Epithelial cell of esophagus (primary cell): ENCODE data around the gene GCC2.

Experiments
- DNase-seq: peaks from one replicate; pipeline ENCODE4 v3.0.0; 2010; ENCODE audit warnings: low read depth
- H3K4me3 ChIP-seq: 2 replicates; pipeline ENCODE4 v1.5.1; 2011; ENCODE audit warnings: mild to moderate bottlenecking, low read length, control low read depth
- TF ChIP-seq, protein P1 (sequence below): IDR thresholded peaks from 2 replicates; pipeline ENCODE4 v1.5.1; 2011; ENCODE audit warnings: low read depth, mild to moderate bottlenecking, low read length, control low read depth, inconsistent platforms; ENCODE audit not compliant: insufficient read depth; ENCODE audit errors: missing control alignments

Gene GCC2

DNA sequence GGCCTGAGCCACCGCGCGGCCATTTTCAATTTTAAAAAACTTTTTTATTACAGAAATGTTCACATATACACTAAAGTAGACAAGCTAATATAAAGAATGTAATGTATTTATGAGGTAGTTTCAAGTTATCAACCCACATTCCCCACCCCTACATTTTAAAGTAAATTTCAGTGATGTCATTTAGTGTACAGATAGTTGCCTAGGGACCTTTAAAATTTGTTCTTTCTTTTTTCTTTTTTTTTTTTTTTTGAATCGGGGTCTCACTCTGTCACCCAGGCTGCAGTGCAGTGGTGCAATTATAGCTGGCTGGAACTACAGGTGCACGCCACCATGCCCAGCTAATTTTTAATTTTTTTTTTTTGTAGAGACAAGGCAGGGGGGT is 82.7 kb downstream of the GCC2 start:
- DNase-seq: no peak
- TF ChIP-seq, protein P1, sequence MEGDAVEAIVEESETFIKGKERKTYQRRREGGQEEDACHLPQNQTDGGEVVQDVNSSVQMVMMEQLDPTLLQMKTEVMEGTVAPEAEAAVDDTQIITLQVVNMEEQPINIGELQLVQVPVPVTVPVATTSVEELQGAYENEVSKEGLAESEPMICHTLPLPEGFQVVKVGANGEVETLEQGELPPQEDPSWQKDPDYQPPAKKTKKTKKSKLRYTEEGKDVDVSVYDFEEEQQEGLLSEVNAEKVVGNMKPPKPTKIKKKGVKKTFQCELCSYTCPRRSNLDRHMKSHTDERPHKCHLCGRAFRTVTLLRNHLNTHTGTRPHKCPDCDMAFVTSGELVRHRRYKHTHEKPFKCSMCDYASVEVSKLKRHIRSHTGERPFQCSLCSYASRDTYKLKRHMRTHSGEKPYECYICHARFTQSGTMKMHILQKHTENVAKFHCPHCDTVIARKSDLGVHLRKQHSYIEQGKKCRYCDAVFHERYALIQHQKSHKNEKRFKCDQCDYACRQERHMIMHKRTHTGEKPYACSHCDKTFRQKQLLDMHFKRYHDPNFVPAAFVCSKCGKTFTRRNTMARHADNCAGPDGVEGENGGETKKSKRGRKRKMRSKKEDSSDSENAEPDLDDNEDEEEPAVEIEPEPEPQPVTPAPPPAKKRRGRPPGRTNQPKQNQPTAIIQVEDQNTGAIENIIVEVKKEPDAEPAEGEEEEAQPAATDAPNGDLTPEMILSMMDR: no peak
- H3K4me3 ChIP-seq: no peak overlapping the region

DNA sequence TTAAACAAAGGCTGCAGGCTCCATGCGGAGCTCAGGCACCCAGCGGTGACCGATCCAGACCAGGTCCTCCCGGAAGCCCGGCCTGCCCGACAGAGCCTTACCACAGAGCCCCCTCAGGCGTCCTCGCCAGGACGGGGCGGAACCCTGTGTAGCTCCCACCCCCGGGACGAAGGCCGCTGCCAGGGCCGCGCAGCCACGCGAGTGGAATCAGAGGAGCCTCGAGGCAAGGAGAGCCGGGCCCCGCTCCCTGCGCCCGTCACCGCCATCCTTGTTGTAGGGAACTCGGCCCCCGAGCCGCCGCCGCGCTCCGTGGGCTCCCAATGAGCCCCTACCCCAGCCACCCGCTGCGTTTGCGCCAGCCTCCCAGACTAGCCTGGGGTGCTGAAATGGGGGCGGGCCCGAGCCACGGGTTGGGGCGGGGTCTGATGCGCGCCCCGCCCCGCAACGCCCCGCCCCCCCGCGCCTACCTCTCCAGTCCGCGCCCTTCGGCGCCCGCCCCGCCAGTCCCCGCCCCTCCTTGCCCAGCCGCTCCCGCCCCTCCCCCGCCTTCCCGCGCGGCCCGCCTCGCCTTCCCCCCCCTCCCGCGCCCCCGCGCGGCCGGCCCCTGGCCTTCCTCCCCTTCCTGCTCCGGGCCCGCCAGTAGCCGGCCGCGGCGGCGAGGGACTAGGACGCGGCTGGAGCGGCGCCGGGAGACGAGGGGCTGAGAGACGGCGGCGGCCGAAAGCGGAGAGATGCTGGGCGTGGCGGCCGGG is 85.0 kb downstream of the GCC2 start, which contains the start of gene LIMS1:
Gene LIMS1 (plus strand): TSS at position 639 of the 752 bp plus-strand sequence. CDS start 93 bp downstream, at position 732.
- peak within 1 kb of the TSS; percentile 81 for H3K4me3 ChIP-seq
- TF ChIP-seq, protein P1: no peak
- DNase-seq: peak; percentile 89

DNA sequence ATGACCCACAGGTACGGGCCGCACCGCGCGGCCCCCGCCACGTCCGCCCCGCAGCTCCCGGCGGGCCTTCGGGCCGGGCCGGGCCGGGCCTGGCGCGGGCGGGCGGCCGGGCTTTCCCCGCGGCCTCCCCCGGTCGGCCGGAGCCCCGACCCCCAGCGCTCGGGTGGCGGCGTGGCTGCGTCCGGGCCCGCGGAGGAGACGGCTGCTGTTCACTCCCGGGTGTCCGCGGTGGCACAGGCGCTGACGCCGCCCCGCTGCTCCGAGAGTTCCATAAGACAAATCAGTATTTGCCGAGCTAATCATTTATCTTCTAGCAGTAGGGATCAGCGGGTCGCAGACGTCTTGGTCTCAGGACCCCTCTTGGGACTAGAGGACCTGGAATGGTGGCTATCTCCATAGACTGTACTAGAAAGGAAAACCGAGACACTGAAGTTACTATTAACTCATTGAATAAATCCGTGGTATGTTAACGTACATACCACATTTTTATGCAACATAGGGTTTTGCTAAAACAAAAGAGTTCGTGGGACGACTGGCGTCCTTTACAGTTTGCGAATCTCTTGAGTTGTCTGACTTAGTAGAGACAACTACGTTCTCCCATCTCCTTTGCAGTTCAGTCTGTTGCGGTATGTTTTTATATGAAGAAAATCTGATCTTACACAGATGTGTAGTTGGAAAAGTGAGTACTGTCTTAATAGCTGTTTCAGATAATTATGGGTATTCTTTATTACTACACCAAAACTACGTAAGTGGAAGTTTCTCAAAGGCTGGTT is 85.8 kb downstream of the GCC2 start:
- DNase-seq: peak; percentile 28
- TF ChIP-seq, protein P1: no peak
- peak overlapping the region; percentile 51 for H3K4me3 ChIP-seq

DNA sequence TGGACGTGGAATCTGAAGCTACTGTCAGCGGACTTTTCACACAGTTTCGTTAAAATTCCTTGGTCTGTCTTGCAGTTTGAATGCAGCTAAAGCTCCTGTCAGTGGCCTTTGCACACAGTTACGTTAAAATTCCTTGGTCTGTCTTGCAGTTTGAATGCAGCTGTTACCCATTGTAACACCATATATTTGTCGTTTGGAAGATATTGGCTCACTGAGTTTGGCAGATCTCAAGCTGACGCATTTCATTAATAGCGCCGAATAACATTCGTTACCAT is 86.3 kb downstream of the GCC2 start:
- peak overlapping the region; percentile 51 for H3K4me3 ChIP-seq
- TF ChIP-seq, protein P1: no peak
- no peak for DNase-seq

DNA sequence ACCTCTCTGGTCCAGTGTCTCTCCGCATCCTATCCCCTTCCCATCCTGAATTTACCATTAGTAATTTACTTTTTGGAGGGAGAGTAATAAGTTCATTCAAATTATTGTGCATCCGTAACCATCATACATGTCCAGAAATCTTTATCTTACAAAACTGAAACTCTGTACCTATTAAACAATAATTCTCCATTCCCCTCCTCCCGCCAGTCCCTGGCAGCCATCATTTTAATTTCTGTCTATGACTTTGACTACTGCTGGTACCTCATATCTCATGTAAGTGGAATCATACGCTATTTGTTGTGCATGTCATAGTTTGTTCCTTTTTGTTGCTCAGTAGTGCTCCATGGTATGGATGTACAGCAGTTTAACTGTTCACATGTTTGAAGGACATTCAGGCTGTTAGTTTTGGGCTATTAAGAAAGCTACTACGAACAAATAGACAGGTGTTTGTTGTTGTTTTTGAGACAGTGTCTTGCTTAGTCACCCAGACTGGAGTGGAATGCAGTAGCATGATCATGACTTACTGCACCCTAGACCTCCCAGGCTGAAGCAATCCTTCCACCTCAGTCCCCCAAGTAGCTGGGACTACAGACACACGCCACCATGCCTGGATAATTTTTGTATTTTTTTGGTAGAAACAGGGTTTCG is 87.3 kb downstream of the GCC2 start:
- no peak overlapping the region for H3K4me3 ChIP-seq
- peak; percentile 77 for DNase-seq
- TF ChIP-seq, protein P1: no peak

DNA sequence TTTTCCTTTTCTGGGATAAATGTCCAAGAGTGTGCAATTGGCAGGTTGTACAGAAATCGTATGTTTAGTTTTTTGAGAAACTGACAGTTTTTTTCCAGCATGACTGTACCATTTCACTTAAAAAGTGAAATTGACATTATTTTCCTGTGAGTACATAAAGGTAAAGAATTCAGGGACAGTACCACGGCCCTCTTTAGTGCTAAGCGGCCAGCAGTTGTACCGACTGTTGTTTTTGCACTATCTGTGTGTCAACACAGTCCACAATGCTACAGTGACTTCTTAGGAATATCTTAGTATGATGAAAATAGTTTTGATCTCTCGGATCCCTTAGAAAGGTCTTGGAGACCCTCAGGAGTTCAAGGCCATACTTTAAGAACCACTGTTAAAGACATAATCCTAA is 87.9 kb downstream of the GCC2 start:
- DNase-seq: no peak
- TF ChIP-seq, protein P1: no peak
- no peak overlapping the region for H3K4me3 ChIP-seq
